Coronary artery (tissue), 2 donors: ENCODE results near the gene DPP3.

Experiments
- DNase-seq: peaks from one replicate; pipeline ENCODE4 v3.0.0-alpha.2; 2017; ENCODE audit warnings: low spot score
- H3K27ac ChIP-seq, 2 donors: fragments of 200-600 bp; sonication (generic); one replicate each; pipeline ENCODE4 v1.5.1; 2016 to 2019
- H3K4me3 ChIP-seq: fragments of 200-600 bp; sonication (generic); 2 replicates; pipeline ENCODE4 v1.5.1; 2016; ENCODE audit warnings: mild to moderate bottlenecking, moderate library complexity
- CTCF ChIP-seq: fragments of 200-600 bp; sonication (generic); IDR thresholded peaks from one replicate; pipeline ENCODE4 v1.5.1; 2019; ENCODE audit warnings: antibody characterized with exemption

Gene DPP3

DNA sequence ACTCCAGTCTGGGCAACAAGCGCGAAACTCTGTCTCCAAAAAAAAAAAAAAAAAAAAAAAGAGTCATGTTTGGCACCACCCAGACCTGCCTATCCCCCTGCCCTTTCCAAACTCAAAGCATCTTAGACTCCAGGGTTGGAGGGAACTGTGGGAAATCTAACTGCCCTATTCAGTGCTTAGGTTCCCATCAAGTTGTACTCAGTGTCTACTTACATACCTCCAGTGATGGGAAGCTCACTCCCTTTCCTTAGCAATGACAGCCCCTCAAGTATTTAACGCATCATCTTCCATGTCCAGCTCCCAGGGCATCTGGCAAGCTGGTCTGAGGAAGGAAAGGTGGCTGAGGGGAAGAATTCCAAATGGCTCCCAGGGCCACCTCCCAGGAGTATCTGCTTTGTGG lies 69.5 kb downstream of the DPP3 start:
- no peak for DNase-seq
- Histone ChIP-seq H3K4me3 (no peak overlapping the region), H3K27ac (no peak overlapping the region)
- TF ChIP-seq CTCF, result no peak

DNA sequence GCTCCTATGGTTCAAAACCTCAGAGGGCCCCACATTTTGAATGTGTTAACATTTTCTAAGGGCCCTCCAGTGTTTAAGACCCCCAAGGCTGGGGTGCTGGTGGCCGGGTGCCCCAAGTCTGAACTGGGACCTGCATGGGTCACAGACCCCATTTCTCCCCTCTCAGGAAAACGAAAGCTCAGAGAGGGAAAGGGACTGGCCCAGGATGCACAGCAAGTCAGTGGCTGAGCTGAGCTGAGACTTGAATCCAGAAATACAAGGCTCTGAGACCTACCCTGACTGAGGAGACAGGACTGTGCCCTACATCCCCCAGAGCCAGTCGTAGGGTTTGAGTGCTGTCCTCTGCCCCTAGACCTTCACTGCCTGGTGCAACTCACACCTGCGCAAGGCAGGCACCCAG lies 70.7 kb downstream of the DPP3 start:
- DNase-seq, result no peak
- no peak for TF ChIP-seq CTCF
- H3K4me3 ChIP-seq, result no peak overlapping the region
- no peak overlapping the region for H3K27ac ChIP-seq

GRCh38 chr11:66554602-66555001 lies 74.4 kb downstream of the DPP3 start:
- no peak overlapping the region for H3K4me3 ChIP-seq
- TF ChIP-seq CTCF, result no peak

GRCh38 chr11:66555416-66555815 lies 75.2 kb downstream of the DPP3 start:
- no peak for DNase-seq
- no peak overlapping the region for H3K27ac ChIP-seq
- TF ChIP-seq CTCF, result no peak
- H3K4me3 ChIP-seq, result no peak overlapping the region

More at GRCh38 chr11:66554602-66555001, 74.4 kb downstream of the DPP3 start:
- DNase-seq, result no peak
- peak overlapping the region in 1 of 2 donors; percentile 35 for H3K27ac ChIP-seq

GRCh38 chr11:66556086-66556485 lies 75.9 kb downstream of the DPP3 start:
- no peak for TF ChIP-seq CTCF
- H3K27ac ChIP-seq, result no peak overlapping the region
- H3K4me3 ChIP-seq, result no peak overlapping the region
- DNase-seq, result no peak

- H3K27ac ChIP-seq, result no peak overlapping the region
- TF ChIP-seq CTCF, result no peak
- peak; percentile 70 for DNase-seq
- no peak overlapping the region for H3K4me3 ChIP-seq
Measured at GRCh38 chr11:66557733-66558326, 77.6 kb downstream of the DPP3 start.
